Astrocyte (in vitro differentiated cells and primary cell): ENCODE data around the gene ENPP7. TPM values are rescaled to one million over a fixed set of nuclear protein-coding genes. Genes with fewer than 3 reads are reported as not detected.

Experiments used
- DNase-seq: peaks from one replicate; pipeline ENCODE4 v3.0.0-alpha.2; 2010; ENCODE audit warnings: low read depth
- FAIRE-seq: peaks from 2 replicates; lab custom pipeline; 2011; peaks lifted over from hg19 to GRCh38; lab: Jason Lieb, UNC
- H2AFZ ChIP-seq: 2 replicates; pipeline ENCODE4 v1.6.0; 2012; ENCODE audit warnings: low read depth, low read length, inconsistent platforms
- H3K27ac ChIP-seq: 2 replicates; pipeline ENCODE4 v1.5.1; 2011; ENCODE audit warnings: low read depth, low read length, inconsistent platforms
- H3K27me3 ChIP-seq: 2 replicates; pipeline ENCODE4 v1.6.0; 2011; ENCODE audit warnings: low read length, inconsistent platforms; ENCODE audit not compliant: insufficient read depth
- H3K36me3 ChIP-seq: 2 replicates; pipeline ENCODE4 v1.5.1; 2011; ENCODE audit warnings: low read length, inconsistent platforms; ENCODE audit not compliant: insufficient read depth
- H3K4me1 ChIP-seq: 2 replicates; pipeline ENCODE4 v1.5.1; 2011; ENCODE audit warnings: low read length, inconsistent platforms; ENCODE audit not compliant: insufficient read depth
- H3K4me2 ChIP-seq: 2 replicates; pipeline ENCODE4 v1.6.0; 2012; ENCODE audit warnings: low read length, inconsistent platforms
- H3K4me3 ChIP-seq: 2 replicates; pipeline ENCODE4 v1.5.1; 2011; ENCODE audit warnings: low read depth, mild to moderate bottlenecking, low read length, inconsistent platforms; ENCODE audit not compliant: insufficient read depth
- H3K79me2 ChIP-seq: 2 replicates; pipeline ENCODE4 v1.6.0; 2012; ENCODE audit warnings: mild to moderate bottlenecking, low read length, inconsistent platforms; ENCODE audit not compliant: insufficient read depth
- H3K9ac ChIP-seq: 2 replicates; pipeline ENCODE4 v1.6.0; 2012; ENCODE audit warnings: mild to moderate bottlenecking, low read length, inconsistent platforms
- H3K9me3 ChIP-seq: 2 replicates; pipeline ENCODE4 v1.5.1; 2012; ENCODE audit warnings: low read depth, mild to moderate bottlenecking, low read length, inconsistent platforms; ENCODE audit not compliant: insufficient read depth
- H4K20me1 ChIP-seq: 2 replicates; pipeline ENCODE4 v1.6.0; 2012; ENCODE audit warnings: low read length, inconsistent platforms; ENCODE audit not compliant: insufficient read depth
- H3K27ac Mint-ChIP-seq: one replicate; pipeline ENCODE4 v1.8.0; 2021; ENCODE audit warnings: mild to moderate bottlenecking, mixed read lengths; ENCODE audit not compliant: unreplicated experiment
- H3K27me3 Mint-ChIP-seq: one replicate; pipeline ENCODE4 v1.8.0; 2021; ENCODE audit warnings: low read depth, mixed read lengths; ENCODE audit not compliant: unreplicated experiment
- H3K36me3 Mint-ChIP-seq: one replicate; pipeline ENCODE4 v1.8.0; 2021; ENCODE audit warnings: low read depth, mixed read lengths; ENCODE audit not compliant: unreplicated experiment
- H3K4me1 Mint-ChIP-seq: one replicate; pipeline ENCODE4 v1.8.0; 2021; ENCODE audit warnings: low read depth, mixed read lengths; ENCODE audit not compliant: unreplicated experiment
- H3K4me3 Mint-ChIP-seq: one replicate; pipeline ENCODE4 v1.8.0; 2021; ENCODE audit warnings: mild to moderate bottlenecking, moderate library complexity, mixed read lengths; ENCODE audit not compliant: unreplicated experiment
- H3K9me3 Mint-ChIP-seq: one replicate; pipeline ENCODE4 v1.8.0; 2021; ENCODE audit warnings: mild to moderate bottlenecking, mixed read lengths; ENCODE audit not compliant: unreplicated experiment
- CTCF ChIP-seq: IDR thresholded peaks from 2 replicates; pipeline ENCODE4 v1.5.1; 2011; ENCODE audit warnings: low read depth, mild to moderate bottlenecking, inconsistent platforms, low read length, moderate library complexity; ENCODE audit not compliant: insufficient read depth
- EZH2 ChIP-seq: IDR thresholded peaks from 2 replicates; pipeline ENCODE4 v1.6.1; 2012; ENCODE audit warnings: mild to moderate bottlenecking, low read length, inconsistent platforms; ENCODE audit not compliant: insufficient read depth
- total RNA-seq: library from RNA; stranded (reverse); gene quantifications from 2 replicates; pipeline ENCODE4 v1.2.1, GENCODE V29; 2021

The ENPP7 gene
- total RNA-seq, 1 donor from 2014 or later: not detected

GRCh38 chr17:79740413-79740812 is 9.7 kb downstream of the ENPP7 start:
- no peak overlapping the region for H3K27ac Mint-ChIP-seq
- no peaks in the 10 kb centered on the region for H3K36me3 Mint-ChIP-seq
- H3K4me1 Mint-ChIP-seq: peaks cover 9% of the 10 kb centered on the region
- Histone ChIP-seq H3K36me3 (no peaks in the 10 kb centered on the region), H3K79me2 (no peaks in the 10 kb centered on the region), H2AFZ (no peak overlapping the region), H3K4me2 (no peak overlapping the region), H3K4me3 (no peak overlapping the region), H3K4me1 (peaks cover 7% of the 10 kb centered on the region), H3K9ac (no peak overlapping the region), H3K9me3 (no peaks in the 10 kb centered on the region), H4K20me1 (no peaks in the 10 kb centered on the region), H3K27ac (no peak overlapping the region), H3K27me3 (peaks cover 24% of the 10 kb centered on the region)
- DNase-seq: peak; percentile 7
- FAIRE-seq: no peak
- peaks cover 57% of the 10 kb centered on the region for H3K27me3 Mint-ChIP-seq
- TF ChIP-seq CTCF (no peak), EZH2 (peak; percentile 12)
- H3K4me3 Mint-ChIP-seq: no peak overlapping the region
- no peaks in the 10 kb centered on the region for H3K9me3 Mint-ChIP-seq

- no peaks in the 10 kb centered on the region for H4K20me1 ChIP-seq
- H3K4me3 ChIP-seq: no peak overlapping the region
- peaks cover 64% of the 10 kb centered on the region for H3K27me3 Mint-ChIP-seq
- H3K27ac Mint-ChIP-seq: no peak overlapping the region
- peaks cover 29% of the 10 kb centered on the region for H3K27me3 ChIP-seq
- H3K4me1 Mint-ChIP-seq: peaks cover 12% of the 10 kb centered on the region
- TF ChIP-seq EZH2 (no peak), CTCF (no peak)
- no peak overlapping the region for H3K4me3 Mint-ChIP-seq
- no peaks in the 10 kb centered on the region for H3K36me3 Mint-ChIP-seq
- no peaks in the 10 kb centered on the region for H3K9me3 Mint-ChIP-seq
- H3K9ac ChIP-seq: no peak overlapping the region
- FAIRE-seq (no peak), DNase-seq (no peak)
- no peak overlapping the region for H2AFZ ChIP-seq
- no peaks in the 10 kb centered on the region for H3K79me2 ChIP-seq
- H3K36me3 ChIP-seq: no peaks in the 10 kb centered on the region
- H3K4me1 ChIP-seq: peaks cover 7% of the 10 kb centered on the region
- H3K9me3 ChIP-seq: no peaks in the 10 kb centered on the region
- H3K4me2 ChIP-seq: no peak overlapping the region
- H3K27ac ChIP-seq: no peak overlapping the region
Observed at GRCh38 chr17:79741401-79741750, 10.6 kb downstream of the ENPP7 start.

- Mint-ChIP-seq H3K4me1 (peaks cover 12% of the 10 kb centered on the region), H3K4me3 (no peak overlapping the region), H3K9me3 (no peaks in the 10 kb centered on the region), H3K27me3 (peaks cover 63% of the 10 kb centered on the region), H3K27ac (no peak overlapping the region), H3K36me3 (no peaks in the 10 kb centered on the region)
- no peak for FAIRE-seq
- Histone ChIP-seq H3K27ac (no peak overlapping the region), H3K4me3 (no peak overlapping the region), H3K27me3 (peaks cover 35% of the 10 kb centered on the region), H3K4me1 (peaks cover 7% of the 10 kb centered on the region), H4K20me1 (no peaks in the 10 kb centered on the region), H2AFZ (no peak overlapping the region), H3K9ac (no peak overlapping the region), H3K9me3 (no peaks in the 10 kb centered on the region), H3K36me3 (no peaks in the 10 kb centered on the region), H3K4me2 (peak overlapping the region; percentile 64), H3K79me2 (no peaks in the 10 kb centered on the region)
- no peak for DNase-seq
- peak; percentile 45 for TF ChIP-seq CTCF
- no peak for TF ChIP-seq EZH2
Observed at GRCh38 chr17:79741751-79742588, 11.2 kb downstream of the ENPP7 start.
